Osteocyte (in vitro differentiated cells): ENCODE data around the gene TOM1L2. TPM values are rescaled to one million over a fixed set of nuclear protein-coding genes. Genes with fewer than 3 reads are reported as not detected.
A peak's percentile ranks its signal among the peaks of the same experiment; 100 is the strongest.

ENCODE experiments used
- DNase-seq: peaks from one replicate; pipeline ENCODE4 v3.0.0; 2021; ENCODE audit warnings: mixed read lengths; ENCODE audit not compliant: unreplicated experiment; ENCODE audit errors: extremely low spot score
- H3K27ac Mint-ChIP-seq: one replicate; pipeline ENCODE4 v1.8.0; 2021; ENCODE audit warnings: mild to moderate bottlenecking, mixed read lengths; ENCODE audit not compliant: unreplicated experiment
- H3K27me3 Mint-ChIP-seq: one replicate; pipeline ENCODE4 v1.8.0; 2021; ENCODE audit warnings: mixed read lengths; ENCODE audit not compliant: unreplicated experiment
- H3K36me3 Mint-ChIP-seq: one replicate; pipeline ENCODE4 v1.8.0; 2021; ENCODE audit warnings: mixed read lengths; ENCODE audit not compliant: unreplicated experiment
- H3K4me1 Mint-ChIP-seq: one replicate; pipeline ENCODE4 v1.8.0; 2021; ENCODE audit warnings: mixed read lengths; ENCODE audit not compliant: unreplicated experiment
- H3K4me3 Mint-ChIP-seq: one replicate; pipeline ENCODE4 v1.8.0; 2021; ENCODE audit warnings: mild to moderate bottlenecking, moderate library complexity, mixed read lengths; ENCODE audit not compliant: unreplicated experiment
- H3K9me3 Mint-ChIP-seq: one replicate; pipeline ENCODE4 v1.8.0; 2021; ENCODE audit warnings: mixed read lengths; ENCODE audit not compliant: unreplicated experiment
- total RNA-seq: library from RNA; stranded (reverse); gene quantifications from 2 replicates; pipeline ENCODE4 v1.2.1, GENCODE V29; 2021
- TF ChIP-seq, protein P1 (sequence below): fragments of 200-600 bp; sonication (generic); IDR thresholded peaks from 2 replicates; pipeline ENCODE4 v1.5.0; 2021; ENCODE audit warnings: antibody characterized with exemption, mild to moderate bottlenecking, moderate library complexity

The TOM1L2 gene
- total RNA-seq, 1 donor from 2014 or later = 69.7 TPM

DNA sequence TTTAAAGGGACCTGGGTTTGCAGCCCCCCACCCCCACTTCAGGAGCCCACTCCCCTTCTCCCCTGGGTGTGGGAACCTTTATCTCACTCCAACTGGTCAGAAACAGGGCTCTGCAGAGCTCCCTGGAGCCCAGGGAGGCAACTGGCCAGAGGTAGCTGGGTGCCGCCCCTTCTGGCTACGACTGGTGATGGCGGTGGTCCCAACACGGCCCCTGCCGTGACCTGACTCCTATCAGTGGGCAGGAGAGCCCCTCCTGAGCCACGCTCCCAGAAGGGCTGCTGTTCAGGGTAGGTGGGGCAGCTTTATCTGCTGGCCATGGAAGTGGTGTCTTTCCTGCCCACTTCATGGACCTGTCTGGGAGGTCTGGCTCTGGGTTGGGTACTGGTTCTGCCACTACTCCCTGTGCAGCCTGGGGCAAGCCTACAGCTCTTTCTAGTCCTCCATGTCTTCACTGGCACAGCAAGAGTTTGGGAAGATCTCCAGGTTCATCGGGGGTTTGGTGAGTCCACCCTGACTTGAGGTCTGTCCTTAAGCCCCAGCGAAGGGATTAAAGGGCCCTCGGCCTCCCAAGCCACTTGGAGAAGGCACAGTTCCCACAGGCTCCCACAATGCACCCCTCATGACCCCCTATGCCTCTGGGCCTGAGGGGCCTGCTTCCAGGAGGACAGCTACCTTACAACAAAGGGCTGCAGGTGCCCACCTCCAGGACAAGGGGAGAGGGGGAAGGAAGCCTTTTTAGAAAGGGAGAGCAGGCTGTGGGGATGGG, 129.9 kb downstream of the TOM1L2 start:
- Mint-ChIP-seq H3K4me3 (no peak overlapping the region), H3K27ac (peak overlapping the region; percentile 52), H3K9me3 (no peaks in the 10 kb centered on the region), H3K4me1 (peaks cover 40% of the 10 kb centered on the region), H3K36me3 (peaks cover 4% of the 10 kb centered on the region), H3K27me3 (no peaks in the 10 kb centered on the region)
- DNase-seq = no peak
- TF ChIP-seq, protein P1, sequence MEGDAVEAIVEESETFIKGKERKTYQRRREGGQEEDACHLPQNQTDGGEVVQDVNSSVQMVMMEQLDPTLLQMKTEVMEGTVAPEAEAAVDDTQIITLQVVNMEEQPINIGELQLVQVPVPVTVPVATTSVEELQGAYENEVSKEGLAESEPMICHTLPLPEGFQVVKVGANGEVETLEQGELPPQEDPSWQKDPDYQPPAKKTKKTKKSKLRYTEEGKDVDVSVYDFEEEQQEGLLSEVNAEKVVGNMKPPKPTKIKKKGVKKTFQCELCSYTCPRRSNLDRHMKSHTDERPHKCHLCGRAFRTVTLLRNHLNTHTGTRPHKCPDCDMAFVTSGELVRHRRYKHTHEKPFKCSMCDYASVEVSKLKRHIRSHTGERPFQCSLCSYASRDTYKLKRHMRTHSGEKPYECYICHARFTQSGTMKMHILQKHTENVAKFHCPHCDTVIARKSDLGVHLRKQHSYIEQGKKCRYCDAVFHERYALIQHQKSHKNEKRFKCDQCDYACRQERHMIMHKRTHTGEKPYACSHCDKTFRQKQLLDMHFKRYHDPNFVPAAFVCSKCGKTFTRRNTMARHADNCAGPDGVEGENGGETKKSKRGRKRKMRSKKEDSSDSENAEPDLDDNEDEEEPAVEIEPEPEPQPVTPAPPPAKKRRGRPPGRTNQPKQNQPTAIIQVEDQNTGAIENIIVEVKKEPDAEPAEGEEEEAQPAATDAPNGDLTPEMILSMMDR = no peak

DNA sequence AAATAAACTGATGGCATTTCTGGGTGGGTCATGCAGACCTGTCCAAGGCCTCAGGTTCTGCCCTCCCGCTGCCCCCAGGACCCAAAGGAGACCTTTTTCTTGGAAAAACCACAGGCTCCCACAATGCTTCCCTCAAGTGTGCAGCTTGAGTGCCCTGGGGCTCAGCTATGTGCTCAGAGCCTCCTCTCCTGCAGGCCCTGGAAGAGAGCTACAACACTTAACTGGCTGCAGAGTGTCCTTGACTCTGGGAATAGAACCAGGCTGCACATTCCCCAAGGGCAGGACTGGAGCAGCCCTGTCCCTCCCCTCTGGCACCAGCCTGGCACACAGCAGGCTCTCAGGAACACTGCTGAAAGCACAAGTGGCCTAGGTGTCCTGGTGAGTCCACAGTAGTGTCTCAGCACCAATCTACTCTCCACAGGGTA, 130.6 kb downstream of the TOM1L2 start:
- Mint-ChIP-seq H3K27me3 (no peaks in the 10 kb centered on the region), H3K36me3 (peaks cover 2% of the 10 kb centered on the region), H3K27ac (peak overlapping the region; percentile 76), H3K4me1 (peaks cover 45% of the 10 kb centered on the region), H3K9me3 (no peaks in the 10 kb centered on the region), H3K4me3 (no peak overlapping the region)
- DNase-seq = peak; percentile 78
- TF ChIP-seq, protein P1 = no peak

DNA sequence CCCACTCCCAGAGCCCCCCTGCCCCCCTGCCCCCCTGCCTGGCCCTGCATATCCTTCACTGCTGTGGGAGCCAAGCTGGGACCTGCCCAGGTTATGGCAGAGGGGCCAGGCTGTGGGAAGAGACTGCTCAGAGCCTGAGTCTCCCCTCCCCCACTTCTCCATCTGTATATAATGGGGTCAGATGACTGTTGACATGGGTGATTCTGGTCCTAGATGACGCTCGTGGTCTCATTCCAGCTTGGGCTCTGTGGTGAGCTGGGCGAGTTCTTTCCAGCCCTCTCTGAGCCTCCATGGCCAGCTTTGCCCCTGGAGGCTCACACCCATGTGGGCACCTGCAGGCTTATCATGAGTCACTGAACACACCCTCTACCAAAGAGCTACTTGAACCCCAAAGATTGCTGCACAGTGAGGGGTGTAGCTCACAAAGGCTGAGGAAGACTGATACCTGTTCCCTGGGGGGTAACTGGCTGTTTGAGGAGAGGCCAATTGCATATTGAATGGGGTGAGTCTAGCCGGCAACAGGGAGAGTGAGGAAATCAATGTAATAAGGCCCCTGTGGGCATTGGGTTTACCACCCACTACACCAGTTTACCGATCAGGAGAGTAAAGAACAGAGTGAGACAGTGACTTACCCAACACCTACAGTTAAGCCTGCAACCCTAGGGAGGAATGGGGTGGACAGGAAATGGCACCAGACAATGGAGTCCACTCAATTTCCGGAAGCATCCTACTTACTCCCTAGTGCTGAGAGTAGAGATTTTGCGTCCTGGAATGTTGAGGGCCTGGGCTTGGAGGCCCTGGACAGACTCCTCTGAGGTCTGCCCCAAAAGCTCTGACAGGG, 131.2 kb downstream of the TOM1L2 start:
- no peak for DNase-seq
- Mint-ChIP-seq H3K36me3 (no peaks in the 10 kb centered on the region), H3K4me3 (no peak overlapping the region), H3K27me3 (no peaks in the 10 kb centered on the region), H3K27ac (peak overlapping the region; percentile 76), H3K9me3 (no peaks in the 10 kb centered on the region), H3K4me1 (peaks cover 46% of the 10 kb centered on the region)
- TF ChIP-seq, protein P1 = no peak

DNA sequence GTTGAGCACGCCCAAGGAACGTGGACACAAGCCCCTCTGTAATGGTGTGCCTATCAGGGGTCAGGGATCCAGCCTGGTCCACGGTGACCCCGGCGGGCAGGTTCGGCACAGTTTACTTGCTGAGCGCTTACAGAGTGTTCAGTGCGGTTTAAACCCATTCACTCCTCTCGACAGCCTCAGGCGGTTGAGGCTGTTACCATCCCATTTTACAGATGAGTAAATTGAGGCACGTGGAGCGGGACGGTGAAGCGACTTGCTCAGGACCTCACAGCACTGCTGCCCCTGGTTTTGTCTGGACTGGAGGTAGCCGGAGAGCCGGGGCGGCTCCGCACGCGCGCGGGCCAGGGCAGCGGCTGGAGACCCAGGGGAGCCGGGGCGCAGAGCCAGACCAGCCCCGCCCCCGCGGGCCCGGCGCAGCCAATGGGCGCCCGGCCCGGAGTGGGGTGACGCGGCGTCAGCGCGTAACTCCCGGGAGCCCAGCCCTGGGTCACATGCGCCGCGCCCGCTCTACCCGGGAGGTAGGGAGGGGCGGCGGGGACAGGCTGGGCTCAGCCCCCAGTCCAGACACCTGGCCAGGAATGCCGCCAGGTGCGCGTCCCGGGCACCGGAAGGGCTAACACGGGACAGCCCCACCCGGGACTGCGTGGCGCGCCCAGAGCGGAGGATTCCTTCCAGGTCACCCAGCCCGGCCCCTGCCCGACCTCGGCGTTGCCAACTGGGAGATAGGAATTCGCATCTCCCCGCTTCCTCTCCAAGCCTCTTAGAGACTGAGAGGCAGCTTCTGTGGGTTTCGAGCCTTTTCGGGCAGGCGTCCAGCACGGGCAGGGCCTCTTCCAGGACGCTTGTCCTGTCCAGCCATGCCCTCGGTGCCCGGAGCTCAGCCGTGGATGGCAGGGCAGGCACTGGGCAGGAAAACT, 132.2 kb downstream of the TOM1L2 start:
- peak overlapping the region; percentile 48 for H3K4me3 Mint-ChIP-seq
- no peaks in the 10 kb centered on the region for H3K27me3 Mint-ChIP-seq
- H3K36me3 Mint-ChIP-seq = no peaks in the 10 kb centered on the region
- H3K27ac Mint-ChIP-seq = peak overlapping the region; percentile 96
- H3K9me3 Mint-ChIP-seq = no peaks in the 10 kb centered on the region
- peak; percentile 92 for DNase-seq
- TF ChIP-seq, protein P1 = no peak
- peaks cover 56% of the 10 kb centered on the region for H3K4me1 Mint-ChIP-seq
